GM18511 (cell line): ENCODE measurements around the gene TNFSF9.
"Not testable (repeated sequence)": the region's sequence is repeated elsewhere in the genome, so short reads cannot be mapped to it uniquely, and the experiment has no call there.

Experiments
- ATAC-seq: cut with Tn5 transposase; IDR thresholded peaks from one replicate; pipeline ENCODE4 v1.9.1; 2021; ENCODE audit warnings: mild to moderate bottlenecking, moderate library complexity; ENCODE audit not compliant: unreplicated experiment

TNFSF9 gene

GRCh38 chr19:6532244-6532999 is 1.6 kb downstream of the TNFSF9 start:
- no peak for ATAC-seq

GRCh38 chr19:6533000-6533328 is 2.1 kb downstream of the TNFSF9 start:
- no peak for ATAC-seq

GRCh38 chr19:6533746-6534418 is 3.1 kb downstream of the TNFSF9 start:
- no peak for ATAC-seq

- ATAC-seq: no peak
Measured at GRCh38 chr19:6534451-6535093, 3.7 kb downstream of the TNFSF9 start.

- no peak for ATAC-seq
Measured at GRCh38 chr19:6535558-6536137, 4.8 kb downstream of the TNFSF9 start.

- no peak for ATAC-seq
Measured at GRCh38 chr19:6539514-6539913, 8.7 kb downstream of the TNFSF9 start.

GRCh38 chr19:6540918-6541689 is 10.3 kb downstream of the TNFSF9 start:
- ATAC-seq: no peak

GRCh38 chr19:6543866-6544347 is 13.1 kb downstream of the TNFSF9 start:
- ATAC-seq: no peak

GRCh38 chr19:6550679-6551078 is 19.9 kb downstream of the TNFSF9 start:
- ATAC-seq: not testable (repeated sequence)

- ATAC-seq: no peak
Measured at GRCh38 chr19:6551091-6551490, 20.3 kb downstream of the TNFSF9 start.

GRCh38 chr19:6551607-6552450 is 21.0 kb downstream of the TNFSF9 start:
- no peak for ATAC-seq

- ATAC-seq: no peak
Measured at GRCh38 chr19:6556043-6556449, 25.2 kb downstream of the TNFSF9 start.

- ATAC-seq: no peak
Measured at GRCh38 chr19:6556480-6557195, 25.8 kb downstream of the TNFSF9 start.

- not testable (repeated sequence) for ATAC-seq
Measured at GRCh38 chr19:6562437-6562836, 31.6 kb downstream of the TNFSF9 start.

GRCh38 chr19:6564393-6564792 is 33.6 kb downstream of the TNFSF9 start:
- no peak for ATAC-seq

- not testable (repeated sequence) for ATAC-seq
Measured at GRCh38 chr19:6566727-6567126, 35.9 kb downstream of the TNFSF9 start.

GRCh38 chr19:6568010-6568526 is 37.2 kb downstream of the TNFSF9 start:
- no peak for ATAC-seq

- no peak for ATAC-seq
Measured at GRCh38 chr19:6568816-6569215, 38.0 kb downstream of the TNFSF9 start.

GRCh38 chr19:6570764-6571163 is 39.9 kb downstream of the TNFSF9 start:
- no peak for ATAC-seq
